Loucy (cell line): ENCODE measurements around the gene CMAS.

Source experiments
- CTCF ChIP-seq: fragments of 200-600 bp; sonication (generic); conservative IDR thresholded peaks from 2 replicates; pipeline ENCODE4 v1.5.1; 2014; ENCODE audit warnings: mild to moderate bottlenecking, antibody characterized with exemption, low read length
- EZH2phosphoT487 ChIP-seq: fragments of 200-600 bp; IDR thresholded peaks from 2 replicates; pipeline ENCODE4 v1.6.1; 2018; ENCODE audit warnings: antibody characterized with exemption, mild to moderate bottlenecking, moderate library complexity, borderline replicate concordance

GRCh38 chr12:22039361-22039760 is 6.7 kb upstream of the CMAS start:
- no peak for TF ChIP-seq CTCF
- no peak for TF ChIP-seq EZH2phosphoT487
